HCT116 (cell line): Measurements from ENCODE around the gene RPL28. TPM values are rescaled to one million over a fixed set of nuclear protein-coding genes. Genes with fewer than 3 reads are reported as not detected.

Experiments used
- ATAC-seq: fragments of 200-7000 bp; cut with Tn5 transposase; 2 replicates; pipeline ENCODE4 v1.9.1; 2020; ENCODE audit warnings: mild to moderate bottlenecking, moderate library complexity
- BruUV-seq: library from RNA; stranded (reverse); fragments of 400-500 nt; replicated peaks from 2 replicates; lab custom pipeline; 2021; lab: Mats Ljungman, UMichigan
- CTCF ChIA-PET: fragments of 300-600 bp; sonication (Branson Sonifier 250); formaldehyde crosslinking; loops from one replicate; lab custom pipeline; 2021; ENCODE audit warnings: antibody characterized with exemption; lab: Charles Lee
- POLR2A ChIA-PET: fragments of 300-600, 350-600 bp; sonication (Branson Sonifier 250); formaldehyde crosslinking; loops from one replicate; lab custom pipeline; 2021; ENCODE audit warnings: antibody characterized with exemption; lab: Charles Lee
- RAD21 ChIA-PET, 2 experiments: fragments of 300-600 bp; sonication (Branson Sonifier 250); formaldehyde crosslinking; loops; one replicate each; lab custom pipeline; 2023; ENCODE audit warnings: low total read pairs in 2 of 2; ENCODE audit not compliant: uncharacterized antibody in 2 of 2, unreplicated experiment in 2 of 2, low non-redundant PET in 1 of 2; lab: Charles Lee
- DNase-seq: peaks from one replicate; pipeline ENCODE4 v3.0.0-alpha.2; 2010; ENCODE audit warnings: low read depth, low spot score
- H2AFZ ChIP-seq: fragments of 200-600 bp; shearing (Covaris generic), sonication (generic); 2 replicates; pipeline ENCODE4 v1.6.1; 2017; ENCODE audit warnings: low read depth, mixed run types, mixed read lengths, antibody characterized with exemption, low read length; ENCODE audit not compliant: poor library complexity, severe bottlenecking
- H3K27ac ChIP-seq: 2 replicates; pipeline ENCODE4 v1.5.1; 2012; ENCODE audit warnings: low read depth, low read length
- H3K27me3 ChIP-seq: fragments of 200-600 bp; sonication (generic); 2 replicates; pipeline ENCODE4 v1.6.1; 2016; ENCODE audit warnings: mixed run types, low read length, mixed read lengths; ENCODE audit not compliant: insufficient read depth
- H3K36me3 ChIP-seq, 2 experiments: fragments of 200-500 bp in 1 of 2; fragments of 200-600 bp in 1 of 2; sonication (Bioruptor generic) in 1 of 2; sonication (generic) in 1 of 2; 2 replicates each; pipeline versions ENCODE4 v1.5.1 to v1.6.1; 2014 to 2016; ENCODE audit warnings: low read length in 2 of 2, inconsistent platforms in 1 of 2, mixed read lengths in 1 of 2, mixed run types in 1 of 2; ENCODE audit not compliant: insufficient read depth in 2 of 2, control insufficient read depth in 1 of 2
- H3K4me1 ChIP-seq, 2 experiments: fragments of 200-600 bp in 1 of 2; sonication (generic) in 1 of 2; 2 replicates each; pipeline versions ENCODE4 v1.5.1 to v1.6.1; 2012 to 2017; ENCODE audit warnings: low read length in 2 of 2, inconsistent platforms in 1 of 2, mild to moderate bottlenecking in 1 of 2, mixed read lengths in 1 of 2, mixed run types in 1 of 2, moderate library complexity in 1 of 2; ENCODE audit not compliant: insufficient read depth in 2 of 2, control insufficient read depth in 1 of 2
- H3K4me2 ChIP-seq: fragments of 200-600 bp; sonication (generic); 2 replicates; pipeline ENCODE4 v1.6.1; 2017; ENCODE audit warnings: mixed run types, low read length, mixed read lengths
- H3K4me3 ChIP-seq, 2 experiments: fragments of 200-600 bp in 1 of 2; sonication (generic) in 1 of 2; replicated peaks in 1 of 2; 2 replicates each; pipeline ENCODE4 v1.5.1; 2011 to 2016; ENCODE audit warnings: low read length in 2 of 2, control low read depth in 1 of 2, low read depth in 1 of 2, mild to moderate bottlenecking in 1 of 2, mixed read lengths in 1 of 2, mixed run types in 1 of 2
- H3K79me2 ChIP-seq: fragments of 200-600 bp; sonication (generic); 2 replicates; pipeline ENCODE4 v1.6.1; 2017; ENCODE audit warnings: mild to moderate bottlenecking, mixed run types, low read length, moderate library complexity, mixed read lengths; ENCODE audit not compliant: insufficient read depth
- H3K9ac ChIP-seq: fragments of 200-600 bp; sonication (generic); 2 replicates; pipeline ENCODE4 v1.6.1; 2016; ENCODE audit warnings: low read length, mixed read lengths
- H3K9me2 ChIP-seq: fragments of 200-600 bp; sonication (generic), shearing (Covaris generic); 2 replicates; pipeline ENCODE4 v1.6.1; 2017; ENCODE audit warnings: mixed run types, mild to moderate bottlenecking, moderate library complexity; ENCODE audit not compliant: insufficient read depth
- H3K9me3 ChIP-seq, 2 experiments: fragments of 200-500 bp in 1 of 2; fragments of 200-600 bp in 1 of 2; sonication (Bioruptor generic) in 1 of 2; sonication (generic) in 1 of 2; 2 replicates each; pipeline ENCODE4 v1.6.1; 2014 to 2017; ENCODE audit warnings: low read length in 2 of 2, mixed read lengths in 2 of 2, inconsistent platforms in 1 of 2, low read depth in 1 of 2, mild to moderate bottlenecking in 1 of 2, mixed run types in 1 of 2, moderate library complexity in 1 of 2; ENCODE audit not compliant: control insufficient read depth in 1 of 2, insufficient read depth in 1 of 2
- H4K20me1 ChIP-seq: fragments of 200-600 bp; sonication (generic), shearing (Covaris generic); 2 replicates; pipeline ENCODE4 v1.6.1; 2017; ENCODE audit warnings: mixed run types, mild to moderate bottlenecking, moderate library complexity; ENCODE audit not compliant: insufficient read depth
- CBX3 ChIP-seq: IDR thresholded peaks from 2 replicates; pipeline ENCODE4 v1.6.1; 2012; ENCODE audit warnings: low read depth
- CEBPB ChIP-seq: IDR thresholded peaks from 2 replicates; pipeline ENCODE4 v1.6.1; 2012; ENCODE audit warnings: low read depth
- POLR2A ChIP-seq: IDR thresholded peaks from 2 replicates; pipeline ENCODE4 v1.7.0; 2011; ENCODE audit warnings: borderline replicate concordance; ENCODE audit not compliant: insufficient read depth, insufficient read length; ENCODE audit errors: extremely low read depth
- POLR2AphosphoS5 ChIP-seq: IDR thresholded peaks from 2 replicates; pipeline ENCODE4 v1.6.1; 2011; ENCODE audit warnings: mild to moderate bottlenecking, low read depth, low read length, moderate library complexity
- SRF ChIP-seq: IDR thresholded peaks from 2 replicates; pipeline ENCODE4 v1.6.1; 2012; ENCODE audit warnings: low read depth
- TCF7L2 ChIP-seq: IDR thresholded peaks from 2 replicates; pipeline ENCODE4 v1.7.0; 2011; ENCODE audit warnings: borderline replicate concordance, inconsistent platforms; ENCODE audit not compliant: insufficient read depth, insufficient read length; ENCODE audit errors: extremely low read depth
- intact Hi-C: fragments of 100-400 bp; cut with micrococcal nuclease; formaldehyde crosslinking; loops from 2 replicates; pipeline ENCODE4 v1.10.0; 2022
- total RNA-seq: library from RNA; stranded (reverse); gene quantifications from one replicate; pipeline ENCODE4 v1.2.1, GENCODE V29; 2021; ENCODE audit not compliant: unreplicated experiment
- TF ChIP-seq, protein P1 (sequence below): IDR thresholded peaks from 2 replicates; pipeline ENCODE4 v1.6.1; 2011; ENCODE audit warnings: mild to moderate bottlenecking, low read length, moderate library complexity; ENCODE audit not compliant: insufficient replicate concordance; ENCODE audit errors: extremely low read depth

The RPL28 gene
- total RNA-seq, 1 experiment from 2014 or later: 3,050 TPM

DNA sequence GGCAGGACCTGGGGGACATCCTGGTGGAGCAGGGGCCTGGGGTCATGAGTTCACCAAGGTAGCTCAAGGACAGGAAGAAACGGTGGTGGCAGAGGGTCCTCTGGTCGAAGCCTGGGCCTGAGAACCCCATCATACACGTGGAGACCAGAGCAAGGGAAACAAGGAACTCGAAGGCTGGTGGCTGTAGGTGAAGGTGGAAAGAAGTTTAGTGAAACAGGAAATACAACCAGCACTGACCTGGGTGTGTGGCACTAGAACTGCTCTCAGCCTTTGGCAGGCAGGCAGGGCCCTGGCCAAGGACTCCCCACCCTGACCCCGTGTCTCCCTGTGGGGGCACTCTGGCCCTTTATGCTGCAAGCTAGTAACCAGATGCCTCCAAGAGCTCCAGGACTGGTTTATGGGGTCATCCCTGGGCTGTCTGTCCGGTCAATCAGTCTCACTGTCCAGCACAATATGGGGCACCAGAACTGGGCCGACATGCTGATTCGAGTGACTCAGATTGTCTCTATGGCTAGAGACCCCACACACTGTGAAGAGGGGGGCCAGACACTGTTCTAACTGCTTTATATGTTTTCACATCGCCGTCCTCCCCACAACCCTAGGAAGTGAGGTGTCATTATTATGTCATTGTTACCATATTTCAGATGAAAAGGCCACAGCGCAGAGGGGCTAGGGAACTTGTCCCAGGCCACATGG, 35.0 kb upstream of the RPL28 start:
- H3K9me3 ChIP-seq: no peaks in the 10 kb centered on the region
- DNase-seq: no peak
- no peak overlapping the region for H3K9ac ChIP-seq
- BruUV-seq: no TSS peak
- no peak for ATAC-seq
- intact Hi-C loops: no loop called here
- ChIA-PET CTCF (interaction anchor here (0.9 kb wide), 1 partner anchor 10 kb away, joined by 3 read pairs; no protein-coding TSS in a partner anchor), POLR2A (interaction anchor here (1.3 to 3.8 kb wide), 2 partner anchors 12 to 37 kb away, joined by 4 to 18 read pairs; partner anchors contain the start of gene KMT5C), RAD21 (no interaction called here)
- no peaks in the 10 kb centered on the region; a peak in 1 of 4 replicates for H3K36me3 ChIP-seq
- no peaks in the 10 kb centered on the region for H3K79me2 ChIP-seq
- H4K20me1 ChIP-seq: no peaks in the 10 kb centered on the region
- no peaks in the 10 kb centered on the region for H3K9me2 ChIP-seq
- no peak overlapping the region for H3K27ac ChIP-seq
- H3K4me3 ChIP-seq: no peak overlapping the region
- TF ChIP-seq TCF7L2: no peak
- TF ChIP-seq SRF: no peak
- H3K4me2 ChIP-seq: no peak overlapping the region
- no peaks in the 10 kb centered on the region for H3K27me3 ChIP-seq
- H3K4me1 ChIP-seq: peaks cover 5 to 44% of the 10 kb centered on the region in 2 experiments; a peak in 3 of 4 replicates
- H2AFZ ChIP-seq: no peak overlapping the region

DNA sequence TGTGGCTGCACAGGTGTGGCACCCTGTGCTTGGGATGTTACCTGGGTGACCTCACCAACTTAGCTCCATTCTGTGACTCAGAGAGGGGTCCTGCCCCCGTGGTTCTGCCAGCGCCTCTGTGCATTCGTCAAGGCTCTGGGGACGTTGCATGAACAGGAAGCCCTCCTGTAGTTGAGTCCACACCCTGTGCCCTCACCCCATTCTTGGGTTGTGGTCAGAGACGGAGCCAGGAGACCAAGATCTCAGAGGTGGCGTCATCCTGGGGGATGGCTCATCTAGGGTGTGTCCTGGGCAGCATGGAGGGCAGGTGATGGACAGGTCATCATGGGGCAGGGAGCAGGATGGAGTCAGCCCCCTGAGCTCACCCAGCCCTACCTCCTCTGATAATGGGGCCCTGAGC, 33.7 kb upstream of the RPL28 start:
- Histone ChIP-seq H4K20me1 (no peaks in the 10 kb centered on the region), H3K27ac (no peak overlapping the region), H3K9ac (no peak overlapping the region), H2AFZ (no peak overlapping the region), H3K4me3 (no peak overlapping the region), H3K9me3 (no peaks in the 10 kb centered on the region), H3K4me1 (peaks cover 2 to 42% of the 10 kb centered on the region in 2 experiments; a peak in 3 of 4 replicates), H3K27me3 (no peaks in the 10 kb centered on the region), H3K36me3 (no peaks in the 10 kb centered on the region), H3K9me2 (no peaks in the 10 kb centered on the region), H3K4me2 (peak overlapping the region; percentile 30), H3K79me2 (no peaks in the 10 kb centered on the region)
- no TSS peak for BruUV-seq
- intact Hi-C loops: no loop called here
- DNase-seq (peak; percentile 19), ATAC-seq (no peak)
- no peak for TF ChIP-seq CBX3
- TF ChIP-seq POLR2AphosphoS5: no peak
- no peak for TF ChIP-seq TCF7L2
- TF ChIP-seq, protein P1, sequence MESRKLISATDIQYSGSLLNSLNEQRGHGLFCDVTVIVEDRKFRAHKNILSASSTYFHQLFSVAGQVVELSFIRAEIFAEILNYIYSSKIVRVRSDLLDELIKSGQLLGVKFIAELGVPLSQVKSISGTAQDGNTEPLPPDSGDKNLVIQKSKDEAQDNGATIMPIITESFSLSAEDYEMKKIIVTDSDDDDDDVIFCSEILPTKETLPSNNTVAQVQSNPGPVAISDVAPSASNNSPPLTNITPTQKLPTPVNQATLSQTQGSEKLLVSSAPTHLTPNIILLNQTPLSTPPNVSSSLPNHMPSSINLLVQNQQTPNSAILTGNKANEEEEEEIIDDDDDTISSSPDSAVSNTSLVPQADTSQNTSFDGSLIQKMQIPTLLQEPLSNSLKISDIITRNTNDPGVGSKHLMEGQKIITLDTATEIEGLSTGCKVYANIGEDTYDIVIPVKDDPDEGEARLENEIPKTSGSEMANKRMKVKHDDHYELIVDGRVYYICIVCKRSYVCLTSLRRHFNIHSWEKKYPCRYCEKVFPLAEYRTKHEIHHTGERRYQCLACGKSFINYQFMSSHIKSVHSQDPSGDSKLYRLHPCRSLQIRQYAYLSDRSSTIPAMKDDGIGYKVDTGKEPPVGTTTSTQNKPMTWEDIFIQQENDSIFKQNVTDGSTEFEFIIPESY: no peak
- no peak for TF ChIP-seq POLR2A
- TF ChIP-seq CEBPB: no peak
- POLR2A ChIA-PET: interaction anchor here (1.6 kb wide), 1 partner anchor 12 kb away, joined by 6 read pairs; the partner anchor contains the start of gene KMT5C
- RAD21 ChIA-PET: no interaction called here
- CTCF ChIA-PET: no interaction called here
